GM19372 (cell line): ENCODE data around the gene MAP4K1.
"Not testable (repeated sequence)": the region's sequence is repeated elsewhere in the genome, so short reads cannot be mapped to it uniquely, and the experiment has no call there.

Experiments
- ATAC-seq: cut with Tn5 transposase; IDR thresholded peaks from one replicate; pipeline ENCODE4 v1.9.1; 2021; ENCODE audit warnings: mild to moderate bottlenecking, low read depth, moderate library complexity; ENCODE audit not compliant: unreplicated experiment

Gene MAP4K1

GRCh38 chr19:38629568-38629967 is 11.8 kb upstream of the MAP4K1 start:
- ATAC-seq = no peak

- no peak for ATAC-seq
These were observed 8.6 kb upstream of the MAP4K1 start for GRCh38 chr19:38626401-38626800.

DNA sequence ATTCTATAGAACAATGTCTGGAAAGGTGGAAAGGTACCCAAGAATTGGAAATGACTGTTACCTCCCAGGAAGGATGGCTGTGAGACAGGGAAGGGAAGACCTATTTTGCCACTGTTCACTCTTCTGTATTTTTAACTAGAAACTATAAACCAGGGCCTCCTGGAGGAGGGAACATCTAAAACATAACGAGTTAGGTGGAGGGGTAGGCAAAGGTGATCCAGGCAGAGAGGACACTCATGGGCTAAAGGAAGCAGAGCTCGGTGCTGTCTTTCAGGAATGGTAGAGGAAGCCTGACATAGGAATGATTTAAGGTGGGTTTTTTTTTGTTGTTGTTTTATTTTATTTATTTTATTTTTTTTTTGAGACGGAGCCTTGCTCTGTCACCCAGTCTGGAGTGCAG is 7.1 kb upstream of the MAP4K1 start:
- ATAC-seq = no peak

- ATAC-seq = no peak
These were observed 1.8 kb upstream of the MAP4K1 start for GRCh38 chr19:38619361-38620174.

DNA sequence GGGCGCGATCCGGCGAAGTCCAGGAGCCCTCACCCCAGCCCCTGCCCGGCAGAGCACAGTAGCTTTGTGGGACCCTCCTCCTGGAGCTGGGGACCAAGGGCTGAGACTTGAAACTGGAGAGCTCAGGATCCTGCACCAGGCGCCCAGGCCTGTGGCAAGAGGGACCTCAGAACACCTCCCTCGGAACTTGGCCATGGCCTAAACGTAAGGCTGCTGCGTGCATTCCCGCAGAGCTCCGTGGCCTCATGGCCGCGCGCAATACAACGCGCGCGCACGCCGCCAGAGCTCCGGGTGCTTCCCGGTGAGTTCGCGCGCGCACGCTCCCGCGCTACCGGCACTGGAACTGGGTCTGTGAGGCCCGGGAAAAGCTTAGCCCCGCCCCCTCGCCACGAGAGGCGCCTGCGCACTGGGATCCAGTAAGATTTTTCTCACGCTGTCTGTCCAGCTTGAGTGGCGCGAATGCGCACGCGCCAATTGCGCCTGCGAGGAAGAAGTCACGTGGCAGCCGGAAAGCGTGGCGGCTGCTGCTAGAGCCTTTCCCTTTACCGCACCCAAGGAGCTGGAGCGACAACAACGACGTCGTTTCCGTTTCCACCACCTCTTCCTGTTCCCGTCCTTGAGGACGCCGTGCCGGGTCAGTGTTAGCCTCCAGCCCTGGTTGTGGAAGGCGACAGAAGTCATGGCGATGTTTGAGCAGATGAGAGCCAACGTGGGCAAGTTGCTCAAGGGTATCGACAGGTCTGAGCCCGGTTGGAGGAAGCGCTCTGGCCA is 1.0 kb upstream of the MAP4K1 start, which contains the start of gene EIF3K:
EIF3K (plus strand) TSS at position 599 of the 771 bp plus-strand sequence; CDS start at position 680, 81 bp downstream.
- ATAC-seq = peak; percentile 60

DNA sequence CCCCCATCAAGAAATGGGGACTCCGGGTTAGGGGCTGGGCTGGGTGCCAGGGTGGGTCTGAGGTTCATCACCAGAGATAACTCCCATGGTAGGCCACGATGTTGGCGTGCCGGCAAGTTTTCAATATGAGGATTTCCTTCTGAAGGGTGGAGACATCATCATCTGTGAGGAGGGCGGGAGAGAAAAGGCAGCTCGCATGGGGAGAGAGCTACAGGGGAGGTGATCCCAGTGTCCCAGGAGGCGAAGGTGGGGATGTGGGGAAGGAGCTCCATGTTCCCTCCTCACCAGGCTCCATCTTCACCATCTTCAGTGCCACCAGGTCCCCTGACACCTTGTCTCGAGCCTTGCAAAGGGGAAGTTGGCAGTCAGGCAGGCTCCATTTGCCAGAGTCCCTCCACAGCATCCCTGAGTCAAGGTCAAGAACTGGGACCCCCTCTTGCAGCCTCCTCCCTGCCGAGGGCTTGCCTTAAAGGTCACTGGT is 430 bp downstream of the MAP4K1 start:
- no peak for ATAC-seq

- no peak for ATAC-seq
These were observed 1.5 kb downstream of the MAP4K1 start for GRCh38 chr19:38616265-38616664.

GRCh38 chr19:38615007-38615581 is 2.7 kb downstream of the MAP4K1 start:
- ATAC-seq = no peak

DNA sequence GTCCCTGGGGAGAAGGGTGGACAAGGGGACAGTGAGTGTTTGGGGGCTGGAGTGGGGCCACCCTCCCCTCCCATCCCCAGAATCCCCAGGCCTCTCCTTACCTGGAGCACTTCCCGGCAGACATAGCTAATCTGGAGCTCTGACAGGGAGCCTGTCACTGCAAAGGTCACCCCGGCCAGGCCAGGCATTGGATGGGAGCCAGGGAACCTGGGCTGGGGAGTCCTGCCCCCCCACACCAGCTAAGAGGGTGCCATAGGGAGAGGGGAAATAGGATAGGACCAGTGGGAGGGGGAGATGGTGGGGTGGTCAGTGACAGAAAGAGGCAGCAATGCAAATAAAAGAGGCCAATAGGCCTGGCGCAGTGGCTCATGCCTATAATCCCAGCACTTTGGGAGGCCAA is 3.5 kb downstream of the MAP4K1 start:
- no peak for ATAC-seq

DNA sequence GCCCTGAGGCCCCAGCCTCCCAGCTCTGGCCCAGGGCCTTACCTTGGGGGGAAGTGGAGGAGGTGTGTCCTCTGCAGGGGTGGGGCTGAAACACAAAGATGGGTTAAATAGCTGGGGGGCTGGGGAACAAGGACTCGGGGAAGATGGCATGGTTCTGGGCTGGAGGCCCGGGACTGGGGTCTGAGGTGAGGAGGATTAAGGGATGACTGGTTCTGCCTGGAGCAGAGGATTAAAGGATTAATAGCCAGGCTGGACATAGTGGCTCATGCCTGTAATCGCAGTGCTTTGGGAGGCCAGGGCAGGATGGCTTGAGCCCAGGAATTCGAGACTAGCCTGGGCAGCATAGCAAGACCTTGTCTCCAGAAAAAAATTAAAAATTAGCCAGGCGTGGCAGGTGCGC is 11.6 kb downstream of the MAP4K1 start:
- ATAC-seq = no peak

DNA sequence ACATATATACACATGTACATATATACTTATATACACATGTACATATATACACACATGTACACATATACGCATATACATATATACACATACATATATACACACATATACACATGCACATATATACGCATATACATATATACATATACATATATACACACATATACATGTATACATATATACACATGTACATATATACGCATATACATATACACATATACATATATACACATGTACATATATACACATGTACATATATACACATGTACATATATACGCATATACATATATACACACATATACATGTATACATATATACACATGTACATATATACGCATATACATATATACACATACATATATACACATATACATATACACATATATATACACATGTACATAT is 14.9 kb downstream of the MAP4K1 start:
- not testable (repeated sequence) for ATAC-seq

DNA sequence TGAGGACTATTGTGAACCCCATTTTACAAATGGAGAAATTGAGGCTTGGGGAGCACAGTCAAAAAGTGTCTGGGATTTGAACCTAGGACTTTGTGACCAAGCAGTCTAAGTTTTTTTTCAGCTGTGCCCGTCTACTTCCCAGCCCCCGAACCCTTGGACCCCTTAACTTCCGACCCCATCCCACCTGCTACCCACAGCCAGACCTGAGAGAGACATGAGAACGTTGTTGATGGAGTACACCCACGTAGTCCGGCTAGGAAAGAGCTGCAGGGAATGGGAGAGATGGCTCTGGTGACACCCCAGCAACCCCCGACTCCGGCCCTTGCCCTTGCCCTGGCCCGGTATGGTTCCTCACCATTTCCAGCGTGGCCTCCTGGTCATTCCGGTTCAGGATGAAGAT is 18.0 kb downstream of the MAP4K1 start:
- ATAC-seq = no peak

- ATAC-seq = no peak
These were observed 20.7 kb downstream of the MAP4K1 start for GRCh38 chr19:38597075-38597474.

DNA sequence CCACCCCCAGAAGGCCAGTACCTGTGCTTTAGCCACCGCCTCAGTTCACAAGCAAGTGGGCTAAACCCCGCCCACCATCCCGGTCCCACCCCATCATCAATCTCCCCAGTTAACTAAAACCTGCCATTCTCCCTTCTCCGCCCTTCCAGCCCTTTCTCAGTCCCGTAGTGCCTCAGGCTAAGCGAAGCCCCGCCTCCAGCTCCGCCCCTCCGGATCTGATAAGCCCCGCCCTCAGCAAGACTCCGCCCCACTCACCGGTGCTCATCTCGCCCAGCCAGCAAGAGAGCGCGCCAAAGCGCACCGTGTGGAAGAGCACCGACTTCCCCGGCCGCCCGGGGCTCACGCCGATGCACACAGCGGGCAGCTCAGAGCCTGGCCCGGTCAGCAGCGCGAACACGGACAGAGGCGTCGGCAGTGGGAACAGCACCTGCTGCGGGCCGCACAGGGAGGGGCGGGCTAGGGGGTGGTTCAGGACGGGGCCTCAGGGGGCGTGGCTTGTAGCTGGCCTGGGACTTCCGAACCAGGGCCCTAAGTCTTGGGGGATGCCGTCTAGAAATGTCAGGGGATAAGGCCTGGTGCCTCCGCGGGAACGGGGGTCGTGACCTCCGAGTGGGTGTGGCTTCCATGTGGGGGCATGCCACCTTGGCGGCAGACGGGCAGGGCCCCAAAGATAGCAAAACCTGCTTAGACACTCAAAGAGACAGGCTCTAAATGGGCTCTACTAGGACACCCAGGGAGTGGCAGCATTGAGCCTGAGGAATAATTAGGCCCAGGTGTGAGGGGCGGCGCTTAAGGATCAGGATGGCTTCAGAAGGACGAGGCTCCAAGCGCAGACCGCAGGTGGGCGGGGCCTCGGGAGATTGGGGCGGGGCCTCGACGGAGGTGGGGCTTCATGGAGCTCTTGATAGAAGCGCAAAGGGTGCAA is 21.4 kb downstream of the MAP4K1 start:
- ATAC-seq = no peak

GRCh38 chr19:38592940-38593339 is 24.8 kb downstream of the MAP4K1 start:
- no peak for ATAC-seq

- ATAC-seq = no peak
These were observed 29.7 kb downstream of the MAP4K1 start for GRCh38 chr19:38588041-38588440.

DNA sequence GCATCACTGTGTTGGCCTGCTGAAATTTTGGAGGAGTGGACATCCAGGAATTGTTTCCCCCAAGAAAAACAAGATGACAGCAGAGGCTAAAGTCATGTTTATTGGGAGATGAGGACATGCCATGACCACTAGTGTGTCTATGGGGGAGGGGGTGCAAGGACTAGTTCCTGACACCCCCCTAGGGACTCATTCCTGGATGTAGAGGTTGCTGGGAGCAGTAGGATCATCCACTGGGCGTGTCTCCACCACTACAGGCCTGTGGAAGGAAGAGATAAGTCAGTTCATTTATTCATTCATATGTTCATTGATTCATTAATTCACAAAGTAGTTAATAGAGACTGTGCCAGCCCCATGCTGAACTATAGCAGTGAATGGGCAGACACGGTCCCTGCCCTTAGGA is 30.2 kb downstream of the MAP4K1 start:
- ATAC-seq = no peak

DNA sequence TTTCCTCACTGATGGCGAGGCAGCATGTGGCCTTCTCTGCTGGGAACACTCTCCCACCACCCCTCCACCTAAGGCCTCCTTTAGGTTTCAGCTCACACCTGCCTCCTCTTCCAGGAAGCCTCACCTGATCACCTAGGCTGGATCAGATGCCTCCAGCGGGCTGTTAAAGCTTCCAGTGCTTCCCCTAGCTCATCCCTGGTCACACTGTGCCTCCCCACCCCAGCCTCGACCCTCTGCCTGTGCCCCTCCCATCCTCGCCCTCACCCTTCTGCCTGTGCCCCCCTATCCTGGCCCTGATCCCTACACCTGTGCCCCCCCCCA is 33.8 kb downstream of the MAP4K1 start:
- no peak for ATAC-seq

DNA sequence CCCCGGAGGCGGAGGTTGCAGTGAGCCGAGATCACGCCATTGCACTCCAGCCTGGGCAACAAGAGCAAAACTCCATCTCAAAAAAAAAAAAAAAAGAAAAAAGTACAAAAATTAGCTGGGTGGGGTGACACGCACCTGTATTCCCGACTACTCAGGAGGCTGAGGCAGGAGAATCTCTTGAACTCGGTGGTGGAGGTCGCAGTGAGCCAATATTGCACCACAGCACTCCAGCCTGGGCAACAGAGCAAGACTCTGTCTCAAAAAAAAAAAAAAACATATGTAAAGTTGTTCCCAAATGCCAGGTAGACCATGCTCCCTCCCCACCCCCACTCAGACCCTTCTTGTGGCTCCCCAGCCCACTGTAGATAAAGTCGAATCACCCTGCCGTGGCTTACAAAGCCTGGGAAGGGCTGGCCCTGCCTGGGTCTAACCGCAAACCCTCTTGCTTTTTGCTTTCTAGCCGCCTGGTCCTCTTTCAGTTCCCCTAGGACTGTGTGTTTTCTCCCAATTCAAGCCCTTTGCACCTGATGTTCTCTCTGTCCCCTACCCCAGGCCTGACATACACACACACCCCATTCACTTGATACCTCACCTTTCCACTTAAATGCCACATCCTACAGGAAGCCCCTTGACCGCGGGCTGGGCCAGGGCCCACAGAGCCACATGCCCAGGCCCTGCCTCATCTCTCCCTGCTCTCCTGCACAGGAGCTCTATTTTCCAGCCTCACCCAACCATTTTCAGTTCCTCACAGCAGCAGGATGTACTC is 34.4 kb downstream of the MAP4K1 start:
- no peak for ATAC-seq

GRCh38 chr19:38580080-38580479 is 37.7 kb downstream of the MAP4K1 start:
- no peak for ATAC-seq
